WERI-Rb-1 (cell line): ENCODE measurements around the gene MRPL33.

Source experiments
- DNase-seq: peaks from one replicate; pipeline ENCODE4 v3.0.0-alpha.2; 2020
- H3K27ac ChIP-seq: fragments of 250-450 bp; sonication (Bioruptor Pico); 2 replicates; pipeline ENCODE4 v1.5.1; 2020; ENCODE audit warnings: mild to moderate bottlenecking, moderate library complexity
- H3K27me3 ChIP-seq: fragments of 250-450 bp; sonication (Bioruptor Pico); 2 replicates; pipeline ENCODE4 v1.5.1; 2021; ENCODE audit warnings: mild to moderate bottlenecking, low read depth, moderate library complexity; ENCODE audit not compliant: insufficient read depth, severe bottlenecking
- H3K36me3 ChIP-seq: fragments of 250-450 bp; sonication (Bioruptor Pico); 2 replicates; pipeline ENCODE4 v1.5.1; 2020; ENCODE audit warnings: mild to moderate bottlenecking, moderate library complexity
- H3K4me3 ChIP-seq: 2 replicates; pipeline ENCODE4 v1.5.1; 2011; ENCODE audit warnings: low read depth, mild to moderate bottlenecking, control low read depth, low read length
- H3K9me3 ChIP-seq: fragments of 250-450 bp; sonication (Bioruptor Pico); 2 replicates; pipeline ENCODE4 v1.5.1; 2021; ENCODE audit warnings: mild to moderate bottlenecking, moderate library complexity; ENCODE audit not compliant: severe bottlenecking
- CTCF ChIP-seq: IDR thresholded peaks from 2 replicates; pipeline ENCODE4 v1.5.1; 2011; ENCODE audit warnings: low read depth, mild to moderate bottlenecking, control low read depth, inconsistent platforms, low read length

Gene MRPL33

GRCh38 chr2:27810455-27810854 lies 38.9 kb downstream of the MRPL33 start:
- H3K27ac ChIP-seq = no peak overlapping the region
- no peak for DNase-seq

GRCh38 chr2:27811768-27812167 lies 40.2 kb downstream of the MRPL33 start:
- no peak overlapping the region for H3K4me3 ChIP-seq
- no peaks in the 10 kb centered on the region for H3K36me3 ChIP-seq
- DNase-seq = no peak
- no peak overlapping the region for H3K27ac ChIP-seq
- TF ChIP-seq CTCF = no peak
- H3K27me3 ChIP-seq = no peaks in the 10 kb centered on the region
- no peaks in the 10 kb centered on the region for H3K9me3 ChIP-seq

More at GRCh38 chr2:27810455-27810854, 38.9 kb downstream of the MRPL33 start:
- TF ChIP-seq CTCF = no peak
- Histone ChIP-seq H3K27me3 (no peaks in the 10 kb centered on the region), H3K36me3 (no peaks in the 10 kb centered on the region), H3K9me3 (no peaks in the 10 kb centered on the region), H3K4me3 (no peak overlapping the region)

GRCh38 chr2:27814758-27815157 lies 43.2 kb downstream of the MRPL33 start:
- DNase-seq = no peak
- Histone ChIP-seq H3K27ac (no peak overlapping the region), H3K4me3 (no peak overlapping the region), H3K36me3 (no peaks in the 10 kb centered on the region), H3K9me3 (no peaks in the 10 kb centered on the region), H3K27me3 (no peaks in the 10 kb centered on the region)
- TF ChIP-seq CTCF = no peak

DNA sequence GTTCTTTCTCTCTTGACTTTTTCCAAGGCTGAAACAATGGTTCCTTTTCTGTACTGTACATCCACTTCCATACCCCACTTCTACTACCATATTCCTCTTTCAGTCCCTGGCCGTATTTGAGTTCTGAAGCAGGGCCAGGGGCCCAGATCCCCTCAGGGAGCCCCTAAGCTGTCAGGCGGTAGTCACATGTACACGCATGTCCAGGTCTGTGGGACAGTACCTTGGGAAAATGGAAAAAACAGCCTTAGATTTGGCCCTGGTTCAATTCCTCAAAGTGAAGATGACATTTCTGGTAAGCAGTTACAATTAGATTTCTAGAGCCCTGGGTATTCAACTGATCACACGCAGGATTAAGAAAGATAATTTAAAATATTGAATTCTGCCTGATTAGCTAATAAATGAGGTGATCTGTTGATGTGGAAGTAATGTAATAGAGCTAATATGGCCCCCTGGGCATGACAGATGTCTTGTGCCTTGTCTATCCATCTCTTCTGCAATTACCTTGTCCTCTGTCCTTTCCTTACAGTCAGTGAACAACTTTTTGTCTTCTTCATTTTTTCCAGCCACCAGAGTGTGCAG lies 44.4 kb downstream of the MRPL33 start:
- DNase-seq = no peak
- no peaks in the 10 kb centered on the region for H3K36me3 ChIP-seq
- no peaks in the 10 kb centered on the region for H3K9me3 ChIP-seq
- no peak overlapping the region for H3K27ac ChIP-seq
- no peak overlapping the region for H3K4me3 ChIP-seq
- no peaks in the 10 kb centered on the region for H3K27me3 ChIP-seq
- no peak for TF ChIP-seq CTCF

DNA sequence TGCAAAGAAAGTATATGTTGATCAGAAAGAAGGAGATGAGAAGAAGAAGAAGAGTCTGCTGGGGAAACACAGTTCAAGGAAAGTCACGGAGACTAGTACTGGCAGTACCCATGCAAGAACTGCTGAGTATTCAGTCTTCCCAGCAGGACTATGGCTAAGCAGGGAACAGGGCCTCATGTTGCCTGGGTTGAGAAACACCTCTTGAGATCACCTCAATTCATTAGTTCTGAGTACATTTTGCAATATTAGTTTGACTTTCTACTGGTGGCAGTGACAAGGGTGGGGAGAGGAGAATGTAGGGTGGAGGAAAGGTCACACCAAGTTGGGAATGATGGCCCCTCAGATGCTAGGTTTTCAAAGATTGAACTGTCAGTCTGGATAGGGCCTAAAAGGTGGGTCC lies 50.5 kb downstream of the MRPL33 start:
- H3K27me3 ChIP-seq = no peaks in the 10 kb centered on the region
- no peak overlapping the region for H3K4me3 ChIP-seq
- no peak for DNase-seq
- H3K9me3 ChIP-seq = peaks cover 11% of the 10 kb centered on the region
- H3K36me3 ChIP-seq = no peaks in the 10 kb centered on the region
- no peak overlapping the region for H3K27ac ChIP-seq
- TF ChIP-seq CTCF = no peak

DNA sequence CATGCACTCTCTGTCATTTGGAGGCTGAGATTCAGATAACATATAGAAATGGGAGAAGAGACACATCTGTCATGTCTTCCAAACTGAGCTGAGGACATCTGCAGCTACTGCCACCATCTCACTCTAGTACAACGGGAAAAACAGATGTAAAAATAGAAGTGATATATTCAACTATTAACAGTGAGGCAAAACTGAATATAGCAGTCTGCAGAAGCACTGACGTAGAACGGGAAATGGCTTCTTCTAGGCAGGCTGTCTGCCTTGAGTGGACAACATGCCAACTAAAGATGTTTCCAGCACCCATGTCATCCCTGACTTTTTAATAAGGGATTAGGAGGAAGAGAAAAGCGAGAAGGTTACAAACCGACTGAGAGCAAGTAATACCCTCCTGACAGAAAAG lies 51.6 kb downstream of the MRPL33 start:
- Histone ChIP-seq H3K27ac (no peak overlapping the region), H3K36me3 (no peaks in the 10 kb centered on the region), H3K27me3 (no peaks in the 10 kb centered on the region), H3K9me3 (peaks cover 11% of the 10 kb centered on the region), H3K4me3 (no peak overlapping the region)
- DNase-seq = no peak
- TF ChIP-seq CTCF = no peak
